Measurements from ENCODE around the gene ATXN2. TPM values are rescaled to one million over a fixed set of nuclear protein-coding genes. Genes with fewer than 3 reads are reported as not detected.

ATXN2 gene
- total RNA-seq, 4 donors from 2014 or later: 20.3 to 42.9 (median 25.9) TPM

- WGBS, 2 donors: 35 to 42% methylated on average over 9 of the region's 9 CpGs
- no peak overlapping the region for H3K4me3 ChIP-seq (ENCODE audit: low read depth, poor library complexity, severe bottlenecking)
- intact Hi-C loops (cut with DNase I; ENCODE audit: low total_unique reads): no loop called here
- TF ChIP-seq POLR2A (IDR thresholded peaks at IDR 0.05): no peak
- TF ChIP-seq CTCF (IDR thresholded peaks at IDR 0.05): no peak
- DNase-seq (ENCODE audit: low spot score in 2 of 2): no peak
These were observed 160.6 kb downstream of the ATXN2 start for GRCh38 chr12:111438481-111438880.

- DNase-seq (ENCODE audit: low spot score in 2 of 2): peak; percentile 65 to 92
- intact Hi-C loops (cut with DNase I; ENCODE audit: low total_unique reads): no loop called here
- TF ChIP-seq POLR2A (IDR thresholded peaks at IDR 0.05) (no peak), CTCF (IDR thresholded peaks at IDR 0.05) (no peak)
- WGBS, 2 donors: 65 to 67% methylated on average over 7 to 8 of the region's 8 CpGs
- H3K4me3 ChIP-seq (ENCODE audit: low read depth, poor library complexity, severe bottlenecking): no peak overlapping the region
These were observed 161.2 kb downstream of the ATXN2 start for GRCh38 chr12:111437816-111438454.

GRCh38 chr12:111436811-111437210 lies 162.3 kb downstream of the ATXN2 start:
- TF ChIP-seq POLR2A (IDR thresholded peaks at IDR 0.05): no peak
- no peak for TF ChIP-seq CTCF (IDR thresholded peaks at IDR 0.05)
- DNase-seq (ENCODE audit: low spot score in 2 of 2): no peak
- 62 to 78% methylated on average over 4 of the region's 4 CpGs for WGBS, 2 donors
- intact Hi-C loops (cut with DNase I; ENCODE audit: low total_unique reads): no loop called here
- H3K4me3 ChIP-seq (ENCODE audit: low read depth, poor library complexity, severe bottlenecking): no peak overlapping the region

GRCh38 chr12:111436266-111436665 lies 162.8 kb downstream of the ATXN2 start:
- intact Hi-C loops (cut with DNase I; ENCODE audit: low total_unique reads): no loop called here
- WGBS, 2 donors: 88 to 89% methylated on average over 7 of the region's 7 CpGs

GRCh38 chr12:111435661-111436201 lies 163.4 kb downstream of the ATXN2 start:
- no peak for DNase-seq (ENCODE audit: low spot score in 2 of 2)
- WGBS, 2 donors: 74 to 78% methylated on average over 13 to 16 of the region's 16 CpGs
- intact Hi-C loops (cut with DNase I; ENCODE audit: low total_unique reads): no loop called here
- no peak for TF ChIP-seq POLR2A (IDR thresholded peaks at IDR 0.05)
- TF ChIP-seq CTCF (IDR thresholded peaks at IDR 0.05): no peak
- H3K4me3 ChIP-seq (ENCODE audit: low read depth, poor library complexity, severe bottlenecking): no peak overlapping the region

More at GRCh38 chr12:111436266-111436665, 162.8 kb downstream of the ATXN2 start:
- no peak for TF ChIP-seq CTCF (IDR thresholded peaks at IDR 0.05)
- H3K4me3 ChIP-seq (ENCODE audit: low read depth, poor library complexity, severe bottlenecking): no peak overlapping the region
- no peak for DNase-seq (ENCODE audit: low spot score in 2 of 2)
